ENCODE results near the gene NID1. TPM values are rescaled to one million over a fixed set of nuclear protein-coding genes. Genes with fewer than 3 reads are reported as not detected.

The NID1 gene
- total RNA-seq, 2 donors from 2014 or later = 0.12 to 0.29 TPM

- no peak for DNase-seq
- no peak for ATAC-seq (replicated peaks in 1 of 2)
- peaks cover 46% of the 10 kb centered on the region for H3K27me3 Mint-ChIP-seq (ENCODE audit: low read depth)
These were observed 3.1 kb upstream of the NID1 start for GRCh38 chr1:236067854-236068454.

GRCh38 chr1:236066828-236067386, 2.0 kb upstream of the NID1 start:
- H3K9me3 Mint-ChIP-seq = peaks cover 0 to 2% of the 10 kb centered on the region in 2 donors
- H3K4me3 Mint-ChIP-seq = peak overlapping the region; percentile 47 to 68
- no peak overlapping the region for H3K27ac Mint-ChIP-seq
- peaks cover 51% of the 10 kb centered on the region for H3K27me3 Mint-ChIP-seq (ENCODE audit: low read depth)
- ATAC-seq (replicated peaks in 1 of 2) = peak; percentile 88 to 92
- H3K4me1 Mint-ChIP-seq (ENCODE audit: low read depth) = peaks cover 25% of the 10 kb centered on the region
- H3K36me3 Mint-ChIP-seq (ENCODE audit: insufficient read depth in 2 of 2) = peaks cover 2 to 4% of the 10 kb centered on the region in 2 donors
- DNase-seq = peak; percentile 76 to 79

More at GRCh38 chr1:236067854-236068454, 3.1 kb upstream of the NID1 start:
- H3K36me3 Mint-ChIP-seq (ENCODE audit: insufficient read depth in 2 of 2) = peaks cover 2 to 4% of the 10 kb centered on the region in 2 donors
- H3K9me3 Mint-ChIP-seq = peaks cover 0 to 2% of the 10 kb centered on the region in 2 donors
- H3K27ac Mint-ChIP-seq = no peak overlapping the region
- no peak overlapping the region for H3K4me3 Mint-ChIP-seq
- peaks cover 25% of the 10 kb centered on the region for H3K4me1 Mint-ChIP-seq (ENCODE audit: low read depth)

DNA sequence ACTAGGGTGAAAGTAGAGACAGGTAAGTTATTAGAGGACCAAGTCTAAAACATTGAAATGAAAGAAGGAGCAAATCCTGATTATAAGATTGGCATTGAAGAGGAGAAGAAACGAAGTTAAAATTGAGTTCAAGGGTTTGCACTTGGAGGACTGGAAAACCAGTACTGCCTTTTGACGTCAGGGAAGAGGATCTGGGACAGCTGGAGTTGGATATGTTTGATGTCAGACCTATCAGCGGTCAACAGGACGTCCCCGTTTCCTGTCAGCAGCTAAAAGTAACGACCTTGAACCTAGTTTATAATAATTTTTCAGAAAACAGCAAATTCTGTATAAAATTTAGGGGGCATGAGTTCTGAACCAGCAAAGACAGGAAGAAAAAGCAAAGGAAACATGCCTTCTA, 1.2 kb upstream of the NID1 start:
- peaks cover 55% of the 10 kb centered on the region for H3K27me3 Mint-ChIP-seq (ENCODE audit: low read depth)
- H3K36me3 Mint-ChIP-seq (ENCODE audit: insufficient read depth in 2 of 2) = peaks cover 2 to 3% of the 10 kb centered on the region in 2 donors
- H3K4me1 Mint-ChIP-seq (ENCODE audit: low read depth) = peaks cover 25% of the 10 kb centered on the region
- H3K27ac Mint-ChIP-seq = no peak overlapping the region
- H3K4me3 Mint-ChIP-seq = peak overlapping the region; percentile 1 to 67
- ATAC-seq (replicated peaks in 1 of 2) (no peak), DNase-seq (no peak)
- peaks cover 0 to under 1% of the 10 kb centered on the region in 2 donors for H3K9me3 Mint-ChIP-seq

DNA sequence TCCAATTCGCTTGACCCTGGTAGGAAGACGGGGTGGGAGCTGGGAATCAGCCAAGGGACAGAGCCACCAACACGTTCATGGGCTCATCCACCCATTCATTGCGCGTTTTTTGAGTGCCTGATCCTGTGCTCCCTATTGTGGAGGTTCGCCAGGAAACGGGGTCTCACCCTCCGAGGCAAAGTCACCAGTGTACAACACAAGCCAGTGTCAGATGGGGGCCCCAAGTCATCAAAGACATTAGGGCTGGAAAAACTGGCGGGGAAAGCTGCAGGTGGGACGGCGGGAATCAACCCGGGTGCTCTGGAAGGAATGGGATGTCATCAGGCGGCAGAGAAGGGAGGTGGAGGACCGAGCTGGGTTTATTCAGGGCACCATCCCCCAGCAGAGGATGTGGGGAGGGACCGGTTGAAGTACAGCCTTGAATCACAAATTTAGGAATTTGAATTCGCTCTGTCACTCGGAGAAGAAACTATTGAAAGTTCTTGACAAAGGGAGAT, 667 bp upstream of the NID1 start:
- H3K4me3 Mint-ChIP-seq = peak overlapping the region; percentile 57 to 67
- H3K27ac Mint-ChIP-seq = no peak overlapping the region
- H3K4me1 Mint-ChIP-seq (ENCODE audit: low read depth) = peaks cover 25% of the 10 kb centered on the region
- DNase-seq (no peak), ATAC-seq (replicated peaks in 1 of 2) (no peak)
- peaks cover 57% of the 10 kb centered on the region for H3K27me3 Mint-ChIP-seq (ENCODE audit: low read depth)
- H3K36me3 Mint-ChIP-seq (ENCODE audit: insufficient read depth in 2 of 2) = peaks cover 1 to 2% of the 10 kb centered on the region in 2 donors
- no peaks in the 10 kb centered on the region for H3K9me3 Mint-ChIP-seq

DNA sequence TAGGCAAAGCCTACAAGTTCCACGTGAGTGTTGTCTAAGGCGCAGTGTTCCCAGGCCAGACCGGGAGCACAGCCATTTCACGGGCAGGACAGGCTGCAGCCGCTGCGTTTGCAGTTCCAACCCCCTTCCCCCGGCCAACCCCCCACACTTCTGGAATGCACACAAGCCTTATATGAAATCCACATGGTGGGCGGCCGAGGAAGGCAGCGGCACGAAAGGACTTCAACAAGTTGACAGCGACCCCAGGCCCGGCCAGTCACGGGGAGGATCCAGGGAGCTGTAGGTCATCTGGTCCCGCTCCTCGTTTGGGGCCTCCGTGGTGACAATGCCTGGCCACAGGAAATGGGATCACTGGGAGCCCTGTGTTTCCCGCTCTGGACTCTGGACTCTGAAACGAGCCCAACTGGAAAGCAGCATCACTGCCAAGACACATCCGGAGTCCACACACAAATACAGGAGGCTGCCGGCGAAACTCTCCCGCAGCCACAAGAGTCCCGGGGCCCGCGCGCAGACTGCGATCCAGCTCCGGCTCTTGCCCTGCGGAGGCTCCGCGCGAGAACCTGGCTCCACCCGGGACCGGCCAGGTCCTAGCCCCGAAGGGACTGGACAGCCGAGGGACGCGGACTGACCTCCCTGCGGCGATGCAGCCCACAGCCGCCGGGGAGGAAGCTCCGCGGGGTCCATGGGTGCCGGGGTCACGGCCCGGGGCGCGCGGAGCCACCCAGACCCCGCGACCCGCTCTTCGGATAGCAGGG, 794 bp downstream of the NID1 start:
- Mint-ChIP-seq H3K36me3 (ENCODE audit: insufficient read depth in 2 of 2) (peaks cover 0 to 2% of the 10 kb centered on the region in 2 donors), H3K4me3 (peak overlapping the region; percentile 58 to 66), H3K4me1 (ENCODE audit: low read depth) (peaks cover 25% of the 10 kb centered on the region), H3K9me3 (no peaks in the 10 kb centered on the region), H3K27ac (no peak overlapping the region), H3K27me3 (ENCODE audit: low read depth) (peaks cover 64% of the 10 kb centered on the region)
- ATAC-seq (replicated peaks in 1 of 2) (peak; percentile 14 to 15), DNase-seq (peak; percentile 24 to 28)

GRCh38 chr1:236063551-236063918, 1.4 kb downstream of the NID1 start:
- Mint-ChIP-seq H3K27ac (no peak overlapping the region), H3K36me3 (ENCODE audit: insufficient read depth in 2 of 2) (peaks cover 0 to 2% of the 10 kb centered on the region in 2 donors), H3K27me3 (ENCODE audit: low read depth) (peaks cover 70% of the 10 kb centered on the region), H3K4me3 (peak overlapping the region; percentile 58 to 66), H3K9me3 (no peaks in the 10 kb centered on the region), H3K4me1 (ENCODE audit: low read depth) (peaks cover 27% of the 10 kb centered on the region)
- DNase-seq (no peak), ATAC-seq (replicated peaks in 1 of 2) (no peak)

DNA sequence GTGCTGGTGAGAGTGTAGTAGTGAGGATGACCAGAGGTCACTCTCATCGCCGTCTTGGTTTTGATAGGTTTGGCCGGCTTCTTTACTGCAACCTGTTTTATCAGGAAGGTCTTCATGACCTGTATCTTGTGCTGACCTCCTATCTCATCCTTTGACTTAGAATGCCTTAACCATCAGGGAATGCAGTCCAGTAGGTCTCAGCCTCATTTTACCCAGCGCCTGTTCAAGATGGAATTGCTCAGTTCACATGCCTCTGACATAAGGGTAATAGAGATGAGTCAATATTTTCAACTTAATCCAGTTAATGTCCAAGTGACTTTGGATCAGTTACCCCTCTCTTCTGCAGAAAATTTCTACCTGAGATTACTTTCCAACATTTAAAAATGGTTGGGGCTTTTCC, 4.6 kb downstream of the NID1 start:
- DNase-seq (no peak), ATAC-seq (replicated peaks in 1 of 2) (no peak)
- H3K4me3 Mint-ChIP-seq = no peak overlapping the region
- H3K27ac Mint-ChIP-seq = no peak overlapping the region
- peaks cover 14% of the 10 kb centered on the region for H3K4me1 Mint-ChIP-seq (ENCODE audit: low read depth)
- peaks cover 0 to 2% of the 10 kb centered on the region in 2 donors for H3K36me3 Mint-ChIP-seq (ENCODE audit: insufficient read depth in 2 of 2)
- peaks cover 54% of the 10 kb centered on the region for H3K27me3 Mint-ChIP-seq (ENCODE audit: low read depth)
- H3K9me3 Mint-ChIP-seq = no peaks in the 10 kb centered on the region

DNA sequence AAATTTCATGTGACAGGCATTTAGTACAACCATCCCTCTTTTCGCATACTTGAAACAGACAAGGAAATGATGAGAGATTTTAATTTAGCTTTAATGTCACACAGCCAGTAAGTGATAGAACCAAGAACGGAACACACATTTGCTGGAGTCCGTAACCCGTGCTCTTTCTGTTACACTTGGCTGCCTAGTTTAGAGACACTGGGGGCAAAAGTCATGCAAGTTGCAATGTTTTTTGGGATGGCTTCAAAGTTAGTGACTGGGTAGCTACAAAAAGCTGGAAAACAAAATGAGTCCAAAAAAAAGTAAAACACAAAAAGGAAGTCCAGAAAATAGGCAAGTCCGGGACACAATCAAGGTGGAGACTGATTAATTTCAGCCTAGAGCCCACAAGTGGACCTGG, 5.9 kb downstream of the NID1 start:
- ATAC-seq (replicated peaks in 1 of 2) (no peak), DNase-seq (no peak)
- Mint-ChIP-seq H3K4me1 (ENCODE audit: low read depth) (peaks cover 14% of the 10 kb centered on the region), H3K36me3 (ENCODE audit: insufficient read depth in 2 of 2) (peaks cover 0 to 2% of the 10 kb centered on the region in 2 donors), H3K4me3 (no peak overlapping the region), H3K27me3 (ENCODE audit: low read depth) (peaks cover 53% of the 10 kb centered on the region), H3K9me3 (no peaks in the 10 kb centered on the region), H3K27ac (no peak overlapping the region)

DNA sequence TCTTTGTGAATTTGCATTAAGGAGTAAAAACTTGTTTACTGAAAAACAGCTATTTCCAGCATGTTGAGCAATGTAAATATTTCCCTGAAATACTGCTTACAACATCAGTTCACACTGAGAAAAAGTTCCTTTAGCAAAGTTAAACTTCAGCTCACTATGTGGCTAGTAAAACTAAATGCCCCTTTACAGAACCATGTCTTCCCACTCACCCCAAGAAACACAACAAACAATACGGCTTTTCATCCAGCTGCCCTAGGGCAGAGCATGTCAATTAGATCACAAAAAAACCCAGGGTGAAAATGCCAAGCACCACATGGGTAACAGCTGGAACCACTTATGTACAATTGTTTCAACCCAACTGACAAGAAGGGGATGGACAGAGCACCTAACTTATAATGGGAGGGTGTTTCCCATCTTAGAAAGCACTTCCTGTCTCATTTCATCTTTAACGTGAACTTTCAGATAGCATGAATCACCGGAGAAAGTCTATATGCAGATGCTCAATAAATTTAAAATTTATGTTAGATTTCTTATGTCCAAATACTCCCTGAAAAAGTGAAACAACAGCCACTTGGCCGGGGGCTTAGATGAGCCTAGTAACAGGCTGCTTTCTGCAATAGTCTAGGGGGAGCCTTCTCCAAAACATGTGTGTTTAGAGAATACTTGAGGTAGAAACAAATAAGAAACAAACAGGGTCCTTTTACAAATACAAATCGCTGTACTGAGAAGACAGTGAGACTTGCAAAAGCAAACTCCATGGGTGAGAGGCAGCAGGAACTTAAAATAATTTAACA, 6.6 kb downstream of the NID1 start:
- H3K27ac Mint-ChIP-seq = no peak overlapping the region
- no peak overlapping the region for H3K4me3 Mint-ChIP-seq
- ATAC-seq (replicated peaks in 1 of 2) = peak in 1 of 2 donors; percentile 43
- peaks cover 14% of the 10 kb centered on the region for H3K4me1 Mint-ChIP-seq (ENCODE audit: low read depth)
- H3K36me3 Mint-ChIP-seq (ENCODE audit: insufficient read depth in 2 of 2) = no peaks in the 10 kb centered on the region
- no peak for DNase-seq
- peaks cover 50% of the 10 kb centered on the region for H3K27me3 Mint-ChIP-seq (ENCODE audit: low read depth)
- no peaks in the 10 kb centered on the region for H3K9me3 Mint-ChIP-seq

DNA sequence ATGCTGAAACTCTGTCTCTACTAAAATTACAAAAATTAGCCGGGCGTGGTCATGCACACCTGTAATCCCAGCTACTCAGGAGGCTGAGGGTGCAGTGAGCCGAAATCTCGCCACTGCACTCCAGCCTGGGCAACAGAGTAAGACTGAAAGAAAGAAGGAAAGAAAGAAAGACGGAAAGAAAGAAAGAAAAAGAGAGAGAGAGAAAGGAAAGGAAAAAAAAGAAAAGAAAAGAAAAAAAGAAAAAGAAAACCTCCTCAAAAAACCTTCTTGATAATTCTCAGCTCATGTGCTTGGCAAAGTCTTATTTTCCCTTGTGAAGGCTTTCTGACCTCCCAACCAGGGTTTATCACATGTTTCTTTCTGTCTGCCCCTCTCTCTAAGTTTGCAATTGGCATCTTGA, 7.3 kb downstream of the NID1 start:
- peaks cover 57% of the 10 kb centered on the region for H3K27me3 Mint-ChIP-seq (ENCODE audit: low read depth)
- H3K36me3 Mint-ChIP-seq (ENCODE audit: insufficient read depth in 2 of 2) = no peaks in the 10 kb centered on the region
- no peak overlapping the region for H3K4me3 Mint-ChIP-seq
- no peak overlapping the region for H3K27ac Mint-ChIP-seq
- DNase-seq (no peak), ATAC-seq (replicated peaks in 1 of 2) (no peak)
- H3K4me1 Mint-ChIP-seq (ENCODE audit: low read depth) = peaks cover 14% of the 10 kb centered on the region
- no peaks in the 10 kb centered on the region for H3K9me3 Mint-ChIP-seq

DNA sequence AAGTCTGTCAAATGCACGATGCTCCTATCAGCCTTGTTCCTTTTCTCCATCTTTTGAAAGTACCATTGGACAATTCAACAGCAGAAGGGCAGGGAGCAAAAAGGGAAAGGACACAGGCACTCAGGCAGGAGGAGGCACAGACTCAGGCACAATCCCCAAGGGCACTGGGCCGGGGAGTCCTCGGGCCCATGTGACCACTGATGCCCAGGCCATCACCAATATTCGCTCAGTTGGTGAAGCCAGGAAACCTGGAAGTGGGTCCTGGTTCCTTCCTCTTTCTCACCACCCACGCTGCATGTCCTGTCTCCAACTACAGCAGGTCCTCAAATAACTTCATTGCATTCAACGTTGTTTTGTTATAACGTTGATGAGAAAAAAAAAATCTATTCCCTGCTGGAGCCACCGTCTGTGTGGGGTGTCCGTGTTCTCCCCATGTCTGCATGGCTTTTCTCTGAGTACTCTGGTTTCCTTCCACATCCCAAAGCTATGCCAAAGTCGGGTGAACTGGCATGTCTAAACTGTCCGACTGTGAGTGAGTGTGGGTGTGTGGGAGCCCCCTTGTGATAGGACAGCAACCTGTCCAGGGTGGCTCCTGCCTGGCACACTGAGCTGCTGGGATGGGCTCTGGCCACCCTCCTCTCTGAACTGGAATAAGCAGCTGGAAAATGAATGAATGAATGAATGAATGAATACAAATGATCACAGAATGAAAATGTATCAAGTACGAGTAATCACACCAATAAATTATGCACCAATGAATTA, 12.5 kb downstream of the NID1 start:
- Mint-ChIP-seq H3K36me3 (ENCODE audit: insufficient read depth in 2 of 2) (no peaks in the 10 kb centered on the region), H3K9me3 (no peaks in the 10 kb centered on the region), H3K4me3 (no peak overlapping the region), H3K27me3 (ENCODE audit: low read depth) (peaks cover 26% of the 10 kb centered on the region), H3K4me1 (ENCODE audit: low read depth) (peaks cover 2% of the 10 kb centered on the region), H3K27ac (no peak overlapping the region)
- ATAC-seq (replicated peaks in 1 of 2) (no peak), DNase-seq (no peak)

DNA sequence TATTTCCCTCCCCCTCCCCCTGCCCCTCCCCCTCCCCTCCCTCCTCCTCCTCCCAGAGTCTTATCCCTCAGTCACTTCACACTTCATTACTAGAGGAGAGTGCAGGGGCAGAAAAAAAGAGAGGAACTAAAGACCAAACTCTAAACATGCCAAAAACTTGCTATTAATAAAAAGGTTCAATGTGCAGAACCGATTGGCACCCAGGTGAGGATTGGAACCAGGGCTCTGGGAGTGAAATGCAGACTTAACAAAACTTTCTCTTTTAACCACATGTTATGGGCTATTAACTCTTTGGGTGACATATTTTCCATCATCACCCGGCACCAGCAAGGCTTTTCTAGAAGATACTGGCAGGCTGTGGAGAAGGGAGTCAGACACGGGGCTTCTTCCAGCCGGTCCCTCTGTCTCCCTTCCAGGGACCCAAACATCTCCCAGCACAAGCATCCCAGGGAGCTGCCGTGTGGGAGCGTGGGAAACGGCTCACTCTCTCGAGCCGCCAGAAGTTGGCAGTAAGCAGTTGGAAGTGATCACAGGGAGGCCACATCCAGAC, 13.6 kb downstream of the NID1 start:
- Mint-ChIP-seq H3K4me3 (no peak overlapping the region), H3K27me3 (ENCODE audit: low read depth) (peaks cover 26% of the 10 kb centered on the region), H3K36me3 (ENCODE audit: insufficient read depth in 2 of 2) (no peaks in the 10 kb centered on the region), H3K9me3 (no peaks in the 10 kb centered on the region), H3K4me1 (ENCODE audit: low read depth) (no peaks in the 10 kb centered on the region), H3K27ac (no peak overlapping the region)
- ATAC-seq (replicated peaks in 1 of 2) = no peak
- DNase-seq = no peak
